ENCODE results near the gene PATZ1.

PATZ1 gene

DNA sequence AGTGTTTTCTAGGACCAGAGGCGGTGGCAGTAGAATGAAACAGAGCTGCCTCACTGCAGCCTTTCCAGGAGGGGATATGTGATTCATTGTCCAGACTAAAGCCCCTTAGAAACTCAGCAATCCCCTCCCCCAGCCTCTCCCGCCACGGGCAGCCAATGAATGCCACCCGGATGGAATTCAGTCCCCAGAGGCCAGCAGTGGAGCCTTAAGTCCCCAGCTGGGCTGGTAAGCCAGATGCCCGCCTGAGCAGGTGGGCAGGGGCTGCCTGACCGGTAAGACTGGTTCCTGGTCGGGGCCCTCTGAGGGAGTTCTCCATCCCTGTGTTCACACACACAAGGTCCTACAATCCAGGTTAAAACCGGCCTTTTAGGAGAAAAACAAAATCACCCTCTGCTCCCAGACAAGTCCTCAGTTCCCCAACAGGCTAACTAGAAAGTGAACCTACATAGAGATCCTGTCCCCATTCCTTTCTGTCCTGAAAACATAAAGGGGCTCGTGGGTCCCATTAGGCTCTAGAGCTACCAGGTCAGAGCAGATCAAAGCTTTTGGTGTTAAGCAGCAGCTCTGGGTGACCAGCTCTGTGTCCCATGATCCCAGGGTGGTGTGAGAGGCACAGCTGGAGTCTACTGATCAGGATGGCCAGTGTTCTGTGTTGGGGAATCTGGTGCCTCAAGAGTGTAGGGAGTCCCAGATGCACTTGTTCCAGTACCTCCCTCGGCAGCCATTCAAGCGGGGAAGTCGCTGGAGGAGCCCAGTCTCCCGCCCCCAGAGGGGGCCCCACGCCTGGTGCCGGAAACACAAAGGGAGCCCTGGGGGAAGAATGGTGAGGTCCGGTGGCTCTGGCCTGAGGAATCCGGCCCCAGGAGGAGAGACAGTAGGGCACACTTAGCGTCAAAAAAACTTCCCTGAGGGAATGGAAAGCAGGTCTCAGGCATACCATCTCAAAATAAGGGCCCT lies 2.6 kb downstream of the PATZ1 start:
- TF ChIP-seq, protein P1, sequence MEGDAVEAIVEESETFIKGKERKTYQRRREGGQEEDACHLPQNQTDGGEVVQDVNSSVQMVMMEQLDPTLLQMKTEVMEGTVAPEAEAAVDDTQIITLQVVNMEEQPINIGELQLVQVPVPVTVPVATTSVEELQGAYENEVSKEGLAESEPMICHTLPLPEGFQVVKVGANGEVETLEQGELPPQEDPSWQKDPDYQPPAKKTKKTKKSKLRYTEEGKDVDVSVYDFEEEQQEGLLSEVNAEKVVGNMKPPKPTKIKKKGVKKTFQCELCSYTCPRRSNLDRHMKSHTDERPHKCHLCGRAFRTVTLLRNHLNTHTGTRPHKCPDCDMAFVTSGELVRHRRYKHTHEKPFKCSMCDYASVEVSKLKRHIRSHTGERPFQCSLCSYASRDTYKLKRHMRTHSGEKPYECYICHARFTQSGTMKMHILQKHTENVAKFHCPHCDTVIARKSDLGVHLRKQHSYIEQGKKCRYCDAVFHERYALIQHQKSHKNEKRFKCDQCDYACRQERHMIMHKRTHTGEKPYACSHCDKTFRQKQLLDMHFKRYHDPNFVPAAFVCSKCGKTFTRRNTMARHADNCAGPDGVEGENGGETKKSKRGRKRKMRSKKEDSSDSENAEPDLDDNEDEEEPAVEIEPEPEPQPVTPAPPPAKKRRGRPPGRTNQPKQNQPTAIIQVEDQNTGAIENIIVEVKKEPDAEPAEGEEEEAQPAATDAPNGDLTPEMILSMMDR (IDR thresholded peaks at IDR 0.05; ENCODE audit: insufficient read depth, low read depth, low read length, missing control alignments) = no peak
- DNase-seq (ENCODE audit: low read depth) = peak; percentile 44
- H3K4me3 ChIP-seq (ENCODE audit: low read depth, low read length) = peak overlapping the region; percentile 84

DNA sequence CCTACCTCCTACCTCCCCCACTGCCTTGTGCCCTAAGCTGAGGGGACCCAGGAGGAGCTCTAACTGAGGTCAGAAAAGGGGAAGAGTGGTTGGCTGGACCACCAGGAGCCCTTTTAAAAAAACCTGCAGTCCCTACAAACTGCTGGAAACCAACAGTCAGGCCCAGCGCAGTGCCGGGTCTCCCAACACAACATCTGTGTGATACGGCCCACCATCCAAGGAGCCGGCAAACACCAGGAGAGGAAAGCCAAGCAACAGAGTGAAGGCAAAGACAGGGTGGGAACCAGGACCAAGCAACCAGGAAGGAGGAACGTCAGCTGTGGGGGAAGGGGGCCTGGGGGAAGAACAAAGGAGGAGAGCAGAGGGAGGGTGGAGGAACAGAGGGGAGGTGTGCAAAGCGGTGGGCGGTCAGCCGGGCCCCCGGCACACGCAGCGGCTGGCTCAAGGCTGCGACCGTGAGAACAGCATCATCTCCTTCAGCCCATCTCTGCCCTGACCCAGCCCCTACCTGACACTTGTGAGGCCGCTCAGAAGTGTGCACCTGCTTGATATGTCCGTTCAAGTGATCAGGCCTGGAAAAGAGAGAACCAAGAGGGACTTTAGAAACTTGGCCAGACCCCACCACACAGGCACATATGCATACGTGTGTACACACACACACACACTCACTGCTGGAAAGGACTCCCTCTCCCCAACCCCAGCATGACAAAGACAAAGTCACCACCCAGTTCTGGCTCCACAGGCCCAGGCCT lies 3.6 kb downstream of the PATZ1 start:
- no peak for DNase-seq (ENCODE audit: low read depth)
- TF ChIP-seq, protein P1 (IDR thresholded peaks at IDR 0.05; ENCODE audit: insufficient read depth, low read depth, low read length, missing control alignments) = no peak
- peak overlapping the region; percentile 84; the same call in 1 of the 2 replicates for H3K4me3 ChIP-seq (ENCODE audit: low read depth, low read length)

DNA sequence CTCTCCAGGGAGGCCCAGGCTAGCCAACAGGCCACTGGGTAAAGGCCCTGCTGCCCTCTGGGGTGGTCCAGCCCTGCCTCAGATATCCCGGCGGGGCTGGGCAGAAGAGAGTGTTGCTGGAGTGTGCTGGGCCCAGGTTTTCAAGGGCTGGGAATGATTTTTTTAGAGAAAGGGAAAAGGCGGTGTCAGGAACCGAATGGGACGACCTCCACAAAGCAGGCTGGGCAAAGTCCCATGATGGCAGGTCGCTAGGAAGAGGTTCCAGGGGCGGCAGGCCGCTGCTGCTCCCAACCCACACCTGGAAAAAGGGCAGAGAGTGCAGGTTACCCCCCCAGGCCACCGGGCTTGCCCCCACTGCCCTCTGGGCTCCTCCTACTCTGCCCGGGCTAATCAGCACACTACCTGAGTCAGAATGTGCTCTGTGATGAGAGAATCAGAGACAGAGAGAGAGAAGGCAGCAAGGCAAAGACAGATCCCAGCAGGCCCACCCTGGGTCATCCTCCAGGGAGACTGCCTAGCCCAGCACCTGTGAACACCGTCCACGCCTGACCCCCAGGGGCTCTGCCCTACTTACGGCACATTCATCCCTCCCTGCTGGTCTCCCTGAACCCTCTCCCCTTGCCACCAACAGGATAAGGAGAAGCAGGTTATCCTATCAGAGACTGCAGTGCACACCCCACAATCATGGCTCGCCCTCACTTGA lies 4.6 kb downstream of the PATZ1 start:
- no peak for DNase-seq (ENCODE audit: low read depth)
- TF ChIP-seq, protein P1 (IDR thresholded peaks at IDR 0.05; ENCODE audit: insufficient read depth, low read depth, low read length, missing control alignments) = no peak
- H3K4me3 ChIP-seq (ENCODE audit: low read depth, low read length) = no peak overlapping the region

DNA sequence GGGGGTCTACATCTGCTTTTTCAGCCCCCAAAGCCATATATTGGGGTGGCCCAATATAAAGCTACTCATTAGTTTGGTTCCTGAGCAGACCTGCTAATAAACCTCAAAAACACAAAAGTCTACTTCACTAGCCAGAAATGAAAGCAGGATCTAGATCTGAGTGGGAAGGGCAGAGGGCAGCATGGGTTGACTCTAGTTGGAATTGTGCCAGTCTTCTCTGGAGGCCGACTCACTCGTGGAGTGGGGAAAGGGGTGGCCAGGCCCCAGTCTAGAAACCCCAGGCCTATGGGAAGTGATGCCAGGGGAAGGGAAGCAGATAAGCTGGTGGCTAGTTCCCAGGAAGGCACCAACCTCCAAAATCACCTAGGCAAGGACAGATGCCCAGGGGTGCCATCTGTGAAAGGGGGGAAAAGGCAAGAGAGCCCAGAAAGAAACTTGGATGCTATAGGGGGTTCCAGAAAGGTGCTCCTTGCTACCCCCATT lies 5.3 kb downstream of the PATZ1 start:
- TF ChIP-seq, protein P1 (IDR thresholded peaks at IDR 0.05; ENCODE audit: insufficient read depth, low read depth, low read length, missing control alignments) = no peak
- no peak for DNase-seq (ENCODE audit: low read depth)
- H3K4me3 ChIP-seq (ENCODE audit: low read depth, low read length) = no peak overlapping the region

DNA sequence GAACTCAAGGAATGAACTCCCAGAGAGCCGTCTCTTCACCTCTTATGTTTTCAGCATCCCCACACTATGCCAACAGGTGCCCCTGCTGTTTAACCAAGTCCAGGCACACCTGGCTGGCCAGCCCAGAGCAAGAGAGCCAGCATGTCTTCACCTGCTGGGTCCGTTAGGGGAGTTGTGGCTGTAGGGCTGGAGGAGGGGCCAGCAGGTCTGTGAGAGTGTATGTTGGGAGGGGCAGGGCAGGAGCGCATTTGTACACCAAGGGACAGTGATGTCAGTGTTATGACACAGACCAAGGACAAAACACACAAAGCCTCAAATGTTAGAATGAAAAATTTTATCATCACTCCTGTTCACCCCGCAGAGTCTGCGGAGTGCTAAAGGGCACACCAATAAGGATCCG lies 5.8 kb downstream of the PATZ1 start:
- no peak overlapping the region for H3K4me3 ChIP-seq (ENCODE audit: low read depth, low read length)
- no peak for DNase-seq (ENCODE audit: low read depth)
- TF ChIP-seq, protein P1 (IDR thresholded peaks at IDR 0.05; ENCODE audit: insufficient read depth, low read depth, low read length, missing control alignments) = no peak

DNA sequence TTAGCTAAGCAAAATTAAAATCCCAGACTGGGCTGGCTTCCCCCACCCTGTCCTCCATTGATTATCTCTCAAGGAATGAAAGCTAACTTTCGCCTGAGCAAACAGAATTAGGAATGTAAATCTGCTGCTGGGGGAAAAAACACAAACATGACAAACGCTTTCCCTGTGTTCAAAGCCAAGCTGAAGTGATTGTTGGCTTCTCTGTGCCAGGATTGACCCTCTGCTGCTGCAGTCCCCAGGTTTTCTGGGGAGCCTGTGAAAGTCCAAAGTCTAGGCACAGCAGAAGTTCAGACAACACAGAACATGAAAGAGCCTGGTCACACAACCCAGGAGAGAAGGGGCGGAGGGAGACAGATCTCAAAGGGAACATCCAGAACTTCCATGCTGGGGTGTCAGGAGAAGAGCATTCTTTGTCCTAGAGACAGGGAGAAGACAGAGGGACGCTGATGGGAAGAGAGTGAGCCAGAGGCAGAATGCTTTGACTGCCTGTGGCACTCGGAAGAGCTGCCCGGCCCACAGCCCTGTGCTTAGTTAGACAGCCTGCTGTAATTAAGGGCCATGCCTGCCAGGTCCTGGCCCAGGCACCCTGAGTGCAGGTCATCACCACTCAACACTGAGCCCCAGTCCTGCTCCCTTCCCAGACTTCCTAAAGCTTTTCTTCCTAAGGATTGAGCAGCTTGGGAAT lies 6.9 kb downstream of the PATZ1 start:
- no peak overlapping the region for H3K4me3 ChIP-seq (ENCODE audit: low read depth, low read length)
- TF ChIP-seq, protein P1 (IDR thresholded peaks at IDR 0.05; ENCODE audit: insufficient read depth, low read depth, low read length, missing control alignments) = no peak
- no peak for DNase-seq (ENCODE audit: low read depth)

Data from GM12865 (cell line).